HepG2 (cell line): ENCODE measurements around the gene DIAPH1. TPM values are rescaled to one million over a fixed set of nuclear protein-coding genes. Genes with fewer than 3 reads are reported as not detected.

Source experiments
- ATAC-seq: fragments of 200-7000 bp; cut with Tn5 transposase; 3 replicates; pipeline ENCODE4 v1.9.1; 2020; ENCODE audit warnings: mild to moderate bottlenecking, moderate library complexity
- BruUV-seq: library from RNA; stranded (reverse); fragments of 400-500 nt; replicated peaks from 2 replicates; lab custom pipeline; 2021; lab: Mats Ljungman, UMichigan
- CTCF ChIA-PET: fragments of 300-600 bp; formaldehyde crosslinking; extraction: SDS; loops from one replicate; lab custom pipeline; 2021; ENCODE audit warnings: low total read pairs, inconsistent platforms, low intra/inter-chr PET ratio; lab: Yijun Ruan, JAX
- POLR2A ChIA-PET: fragments of 350-600 bp; sonication (Branson Sonifier 250); formaldehyde crosslinking; loops from one replicate; lab custom pipeline; 2020; ENCODE audit warnings: antibody characterized with exemption, inconsistent platforms; lab: Yijun Ruan, JAX
- DNase-seq: peaks from one replicate; pipeline ENCODE4 v3.0.0-alpha.2; 2015; ENCODE audit warnings: low spot score
- FAIRE-seq: peaks from 3 replicates; lab custom pipeline; 2011; peaks lifted over from hg19 to GRCh38; lab: Jason Lieb, UNC
- H2AFZ ChIP-seq: one replicate; pipeline ENCODE4 v1.6.1; 2011; ENCODE audit warnings: low read length, inconsistent platforms
- H3K27ac ChIP-seq: fragments of 300-600 bp; 3 replicates; pipeline ENCODE4 v1.8.0; 2011; ENCODE audit warnings: mixed run types, mild to moderate bottlenecking, mixed read lengths, low read length, inconsistent platforms; ENCODE audit not compliant: insufficient read depth; ENCODE audit errors: extremely low read length
- H3K27me3 ChIP-seq, 2 experiments: fragments of 200-600 bp in 1 of 2; 2 replicates in 1 of 2; 3 replicates in 1 of 2; pipeline versions ENCODE4 v1.6.0 to v1.8.0; 2011; ENCODE audit warnings: low read length in 2 of 2, mild to moderate bottlenecking in 2 of 2, moderate library complexity in 2 of 2, inconsistent platforms in 1 of 2; ENCODE audit not compliant: insufficient read depth in 2 of 2, control insufficient read depth in 1 of 2
- H3K36me3 ChIP-seq, 2 experiments: fragments of 200-600 bp in 1 of 2; replicated peaks in 1 of 2; 2 replicates in 1 of 2; 3 replicates in 1 of 2; pipeline versions ENCODE4 v1.5.1 to v1.8.0; 2011; ENCODE audit warnings: low read length in 2 of 2, inconsistent platforms in 1 of 2; ENCODE audit not compliant: insufficient read depth in 2 of 2, control insufficient read depth in 1 of 2
- H3K4me1 ChIP-seq: 2 replicates; pipeline ENCODE4 v1.5.1; 2012; ENCODE audit warnings: low read length, inconsistent platforms; ENCODE audit not compliant: insufficient read depth
- H3K4me2 ChIP-seq: 2 replicates; pipeline ENCODE4 v1.6.0; 2011; ENCODE audit warnings: low read depth, low read length, inconsistent platforms
- H3K4me3 ChIP-seq, 3 experiments: fragments of 200-600 bp in 1 of 3; sonication (generic), shearing (Covaris generic) in 1 of 3; replicated peaks in 1 of 3; 2 replicates each; pipeline ENCODE4 v1.5.1; 2011 to 2016; ENCODE audit warnings: low read length in 3 of 3, inconsistent platforms in 2 of 3, low read depth in 2 of 3, mild to moderate bottlenecking in 2 of 3, control low read depth in 1 of 3, mixed read lengths in 1 of 3; ENCODE audit not compliant: insufficient read depth in 1 of 3
- H3K79me2 ChIP-seq: one replicate; pipeline ENCODE4 v1.6.1; 2011; ENCODE audit warnings: low read length, inconsistent platforms; ENCODE audit not compliant: insufficient read depth
- H3K9ac ChIP-seq: 2 replicates; pipeline ENCODE4 v1.6.0; 2011; ENCODE audit warnings: mild to moderate bottlenecking, low read depth, low read length, inconsistent platforms; ENCODE audit not compliant: insufficient read depth
- H3K9me3 ChIP-seq: 2 replicates; pipeline ENCODE4 v1.5.1; 2012; ENCODE audit warnings: mild to moderate bottlenecking, low read length
- H4K20me1 ChIP-seq: 2 replicates; pipeline ENCODE4 v1.6.0; 2011; ENCODE audit warnings: inconsistent platforms, mild to moderate bottlenecking, low read length, moderate library complexity; ENCODE audit not compliant: insufficient read depth
- BCL6 ChIP-seq: IDR thresholded peaks from 2 replicates; pipeline ENCODE4 v1.6.1; 2016; ENCODE audit warnings: missing genetic modification reagents, missing compliant biosample characterization
- HDAC2 ChIP-seq: sonication (generic); formaldehyde crosslinking; IDR thresholded peaks from 2 replicates; pipeline ENCODE4 v1.4.0; 2020; ENCODE audit warnings: missing genetic modification reagents
- HHEX ChIP-seq: IDR thresholded peaks from 2 replicates; pipeline ENCODE4 v1.6.1; 2016; ENCODE audit warnings: control low read depth
- POLR2A ChIP-seq, 2 experiments: IDR thresholded peaks; 2 replicates each; pipeline ENCODE4 v1.6.1; 2011; ENCODE audit warnings: low read depth in 2 of 2, low read length in 2 of 2, mild to moderate bottlenecking in 1 of 2, moderate library complexity in 1 of 2; ENCODE audit not compliant: insufficient read depth in 1 of 2
- SMAD9 ChIP-seq: sonication (generic); formaldehyde crosslinking; IDR thresholded peaks from 2 replicates; pipeline ENCODE4 v1.5.1; 2020; ENCODE audit warnings: mild to moderate bottlenecking, missing genetic modification reagents
- TGIF2 ChIP-seq: IDR thresholded peaks from 2 replicates; pipeline ENCODE4 v1.6.1; 2016; ENCODE audit warnings: control low read depth, missing compliant biosample characterization
- TP53 ChIP-seq: sonication (generic); formaldehyde crosslinking; conservative IDR thresholded peaks from 2 replicates; pipeline ENCODE4 v1.4.0; 2020; ENCODE audit warnings: missing genetic modification reagents
- ZNF230 ChIP-seq: sonication (generic); formaldehyde crosslinking; IDR thresholded peaks from 2 replicates; pipeline ENCODE4 v1.4.0; 2020; ENCODE audit warnings: mild to moderate bottlenecking, missing genetic modification reagents
- ZNF263 ChIP-seq: sonication (generic); formaldehyde crosslinking; IDR thresholded peaks from 2 replicates; pipeline ENCODE4 v1.4.0; 2020; ENCODE audit warnings: missing genetic modification reagents
- WGBS: methylation state at CpG from one replicate; pipeline ENCODE4 v1.1.6; 2017; ENCODE audit warnings: low lambda C conversion rate; 5-methylcytosine and 5-hydroxymethylcytosine counted together
- in situ Hi-C: cut with HindIII; loops from 2 replicates; pipeline ENCODE4 v1.10.0; 2017; ENCODE audit warnings: low pct_unique_long_range_greater_than_20kb; ENCODE audit not compliant: extremely low pct_ligation_motif_present
- intact Hi-C: fragments of 100-400 bp; cut with micrococcal nuclease; formaldehyde crosslinking; loops from one replicate; pipeline ENCODE4 v1.10.0; 2022; ENCODE audit not compliant: unreplicated experiment
- polyA plus RNA-seq, 8 experiments: library from polyadenylated mRNA; depleted of rRNA in 3 of 8; stranded (reverse) in 7 of 8; unstranded in 1 of 8; fragments of >200 nt; fragmentation: Illumina TruSeq in 4 of 8; extraction: Trizol in 4 of 8; gene quantifications; 2 replicates each; pipeline versions ENCODE4 v1.2.1 to v1.2.3, GENCODE V29; 2011 to 2016; ENCODE audit warnings: low read depth in 4 of 8, missing spikeins in 1 of 8, mixed read lengths in 1 of 8; ENCODE audit not compliant: insufficient read depth in 1 of 8
- total RNA-seq, 5 experiments: library from RNA; depleted of rRNA; stranded (reverse); fragments of >200 nt; fragmentation: Illumina TruSeq; extraction: Trizol; gene quantifications; 2 replicates each; pipeline ENCODE4 v1.2.3, GENCODE V29; 2016; ENCODE audit warnings: low read depth in 1 of 5
- TF ChIP-seq, protein P1 (sequence below): sonication (generic); formaldehyde crosslinking; IDR thresholded peaks from 2 replicates; pipeline ENCODE4 v1.4.0; 2020; ENCODE audit warnings: missing genetic modification reagents, borderline replicate concordance
- TF ChIP-seq, protein P2 (sequence below): sonication (generic); formaldehyde crosslinking; IDR thresholded peaks from 2 replicates; pipeline ENCODE4 v1.4.0; 2020; ENCODE audit warnings: mild to moderate bottlenecking, low read depth, missing genetic modification reagents
- TF ChIP-seq, protein P3 (sequence below): IDR thresholded peaks from 2 replicates; pipeline ENCODE4 v1.6.1; 2012; ENCODE audit warnings: low read length, improper control_type of control experiment
- TF ChIP-seq, protein P4 (sequence below): sonication (generic); formaldehyde crosslinking; conservative IDR thresholded peaks from 2 replicates; pipeline ENCODE4 v1.5.0; 2020; ENCODE audit warnings: missing genetic modification reagents

DIAPH1 gene
- total and polyA plus RNA-seq, 2 of the 13 experiments (the other 11 are each of a cell fraction or from before 2014, with no cell fraction given): 25.1 to 33.9 TPM

DNA sequence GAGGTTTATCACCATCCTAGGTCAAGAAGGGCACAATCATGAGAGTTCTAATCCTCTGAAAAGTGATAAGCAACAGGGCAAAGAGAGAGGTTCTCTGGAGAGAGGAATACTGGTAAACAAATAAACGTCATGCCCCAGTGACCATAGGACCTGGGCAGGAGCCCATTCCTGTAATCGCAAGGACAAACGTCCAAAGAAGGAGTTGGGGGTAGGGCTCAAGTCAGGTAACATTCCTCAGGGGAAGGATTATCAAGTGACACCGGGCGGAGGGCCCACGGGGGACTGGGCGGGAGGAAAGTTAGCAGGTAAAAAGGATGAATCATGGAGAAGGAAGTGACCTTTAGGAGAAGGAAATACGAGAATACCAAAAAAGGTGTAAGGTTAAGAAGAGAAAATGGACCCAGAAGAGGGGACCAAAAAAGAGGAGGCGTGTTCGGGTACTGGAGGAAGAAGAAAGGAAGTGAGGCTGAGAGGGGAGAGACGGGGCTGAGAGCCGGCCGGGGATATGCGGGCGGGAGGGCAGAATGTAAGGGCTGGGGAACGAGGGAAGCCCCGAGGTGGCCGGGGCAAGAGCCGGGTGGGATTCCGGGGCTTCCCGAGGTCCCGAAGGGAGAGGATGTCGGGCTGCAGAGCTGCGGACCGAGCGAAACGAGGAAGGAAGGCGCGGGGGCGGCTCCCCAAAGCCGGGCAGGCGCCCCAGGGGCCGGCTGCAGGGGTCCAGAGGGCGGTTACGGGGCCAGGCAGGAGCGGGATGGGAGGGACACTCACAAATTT, 583 bp downstream of the DIAPH1 start:
- Histone ChIP-seq H3K79me2 (peaks cover 44% of the 10 kb centered on the region), H3K4me3 (peak overlapping the region; percentile 84 to 95 (median 88)), H3K4me1 (peaks cover 53% of the 10 kb centered on the region), H3K4me2 (peak overlapping the region; percentile 74), H4K20me1 (no peaks in the 10 kb centered on the region), H3K9me3 (no peaks in the 10 kb centered on the region), H2AFZ (no peak overlapping the region), H3K9ac (peak overlapping the region; percentile 83), H3K27ac (peak overlapping the region; percentile 87), H3K27me3 (no peaks in the 10 kb centered on the region), H3K36me3 (peaks cover 6 to 15% of the 10 kb centered on the region in 2 experiments)
- ChIA-PET POLR2A (interaction anchor here (0.9 to 3.5 kb wide), 13 partner anchors 9 to 298 kb away, joined by 3 to 53 read pairs (median 6); partner anchors contain the start of genes FCHSD1, HDAC3, RELL2 and TAF7), CTCF (interaction anchor here (0.7 to 3.0 kb wide), 4 partner anchors 19 to 54 kb away, joined by 5 to 67 read pairs (median 6); partner anchors contain the start of genes HDAC3 and RELL2)
- DNase-seq (peak; percentile 63), FAIRE-seq (peak; percentile 75), ATAC-seq (peak; percentile 62)
- under 1% methylated on average over 31 of the region's 36 CpGs for WGBS
- intact Hi-C loops (no loop called here), in situ Hi-C loops (no loop called here)
- BruUV-seq: no TSS peak
- 0 out of 2 replicates have a peak, but pooled peaks have one; percentile 18 for TF ChIP-seq BCL6 (CRISPR knock-in tag)
- TF ChIP-seq ZNF263: no peak
- no peak for TF ChIP-seq ZNF230 (CRISPR knock-in tag)
- TF ChIP-seq, protein P1, sequence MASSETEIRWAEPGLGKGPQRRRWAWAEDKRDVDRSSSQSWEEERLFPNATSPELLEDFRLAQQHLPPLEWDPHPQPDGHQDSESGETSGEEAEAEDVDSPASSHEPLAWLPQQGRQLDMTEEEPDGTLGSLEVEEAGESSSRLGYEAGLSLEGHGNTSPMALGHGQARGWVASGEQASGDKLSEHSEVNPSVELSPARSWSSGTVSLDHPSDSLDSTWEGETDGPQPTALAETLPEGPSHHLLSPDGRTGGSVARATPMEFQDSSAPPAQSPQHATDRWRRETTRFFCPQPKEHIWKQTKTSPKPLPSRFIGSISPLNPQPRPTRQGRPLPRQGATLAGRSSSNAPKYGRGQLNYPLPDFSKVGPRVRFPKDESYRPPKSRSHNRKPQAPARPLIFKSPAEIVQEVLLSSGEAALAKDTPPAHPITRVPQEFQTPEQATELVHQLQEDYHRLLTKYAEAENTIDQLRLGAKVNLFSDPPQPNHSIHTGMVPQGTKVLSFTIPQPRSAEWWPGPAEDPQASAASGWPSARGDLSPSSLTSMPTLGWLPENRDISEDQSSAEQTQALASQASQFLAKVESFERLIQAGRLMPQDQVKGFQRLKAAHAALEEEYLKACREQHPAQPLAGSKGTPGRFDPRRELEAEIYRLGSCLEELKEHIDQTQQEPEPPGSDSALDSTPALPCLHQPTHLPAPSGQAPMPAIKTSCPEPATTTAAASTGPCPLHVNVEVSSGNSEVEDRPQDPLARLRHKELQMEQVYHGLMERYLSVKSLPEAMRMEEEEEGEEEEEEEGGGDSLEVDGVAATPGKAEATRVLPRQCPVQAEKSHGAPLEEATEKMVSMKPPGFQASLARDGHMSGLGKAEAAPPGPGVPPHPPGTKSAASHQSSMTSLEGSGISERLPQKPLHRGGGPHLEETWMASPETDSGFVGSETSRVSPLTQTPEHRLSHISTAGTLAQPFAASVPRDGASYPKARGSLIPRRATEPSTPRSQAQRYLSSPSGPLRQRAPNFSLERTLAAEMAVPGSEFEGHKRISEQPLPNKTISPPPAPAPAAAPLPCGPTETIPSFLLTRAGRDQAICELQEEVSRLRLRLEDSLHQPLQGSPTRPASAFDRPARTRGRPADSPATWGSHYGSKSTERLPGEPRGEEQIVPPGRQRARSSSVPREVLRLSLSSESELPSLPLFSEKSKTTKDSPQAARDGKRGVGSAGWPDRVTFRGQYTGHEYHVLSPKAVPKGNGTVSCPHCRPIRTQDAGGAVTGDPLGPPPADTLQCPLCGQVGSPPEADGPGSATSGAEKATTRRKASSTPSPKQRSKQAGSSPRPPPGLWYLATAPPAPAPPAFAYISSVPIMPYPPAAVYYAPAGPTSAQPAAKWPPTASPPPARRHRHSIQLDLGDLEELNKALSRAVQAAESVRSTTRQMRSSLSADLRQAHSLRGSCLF (CRISPR knock-in tag): no peak
- TF ChIP-seq, protein P2, sequence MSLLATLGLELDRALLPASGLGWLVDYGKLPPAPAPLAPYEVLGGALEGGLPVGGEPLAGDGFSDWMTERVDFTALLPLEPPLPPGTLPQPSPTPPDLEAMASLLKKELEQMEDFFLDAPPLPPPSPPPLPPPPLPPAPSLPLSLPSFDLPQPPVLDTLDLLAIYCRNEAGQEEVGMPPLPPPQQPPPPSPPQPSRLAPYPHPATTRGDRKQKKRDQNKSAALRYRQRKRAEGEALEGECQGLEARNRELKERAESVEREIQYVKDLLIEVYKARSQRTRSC (CRISPR knock-in tag): no peak
- no peak for TF ChIP-seq HHEX
- TF ChIP-seq, protein P3, sequence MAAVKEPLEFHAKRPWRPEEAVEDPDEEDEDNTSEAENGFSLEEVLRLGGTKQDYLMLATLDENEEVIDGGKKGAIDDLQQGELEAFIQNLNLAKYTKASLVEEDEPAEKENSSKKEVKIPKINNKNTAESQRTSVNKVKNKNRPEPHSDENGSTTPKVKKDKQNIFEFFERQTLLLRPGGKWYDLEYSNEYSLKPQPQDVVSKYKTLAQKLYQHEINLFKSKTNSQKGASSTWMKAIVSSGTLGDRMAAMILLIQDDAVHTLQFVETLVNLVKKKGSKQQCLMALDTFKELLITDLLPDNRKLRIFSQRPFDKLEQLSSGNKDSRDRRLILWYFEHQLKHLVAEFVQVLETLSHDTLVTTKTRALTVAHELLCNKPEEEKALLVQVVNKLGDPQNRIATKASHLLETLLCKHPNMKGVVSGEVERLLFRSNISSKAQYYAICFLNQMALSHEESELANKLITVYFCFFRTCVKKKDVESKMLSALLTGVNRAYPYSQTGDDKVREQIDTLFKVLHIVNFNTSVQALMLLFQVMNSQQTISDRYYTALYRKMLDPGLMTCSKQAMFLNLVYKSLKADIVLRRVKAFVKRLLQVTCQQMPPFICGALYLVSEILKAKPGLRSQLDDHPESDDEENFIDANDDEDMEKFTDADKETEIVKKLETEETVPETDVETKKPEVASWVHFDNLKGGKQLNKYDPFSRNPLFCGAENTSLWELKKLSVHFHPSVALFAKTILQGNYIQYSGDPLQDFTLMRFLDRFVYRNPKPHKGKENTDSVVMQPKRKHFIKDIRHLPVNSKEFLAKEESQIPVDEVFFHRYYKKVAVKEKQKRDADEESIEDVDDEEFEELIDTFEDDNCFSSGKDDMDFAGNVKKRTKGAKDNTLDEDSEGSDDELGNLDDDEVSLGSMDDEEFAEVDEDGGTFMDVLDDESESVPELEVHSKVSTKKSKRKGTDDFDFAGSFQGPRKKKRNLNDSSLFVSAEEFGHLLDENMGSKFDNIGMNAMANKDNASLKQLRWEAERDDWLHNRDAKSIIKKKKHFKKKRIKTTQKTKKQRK: no peak
- TF ChIP-seq, protein P4, sequence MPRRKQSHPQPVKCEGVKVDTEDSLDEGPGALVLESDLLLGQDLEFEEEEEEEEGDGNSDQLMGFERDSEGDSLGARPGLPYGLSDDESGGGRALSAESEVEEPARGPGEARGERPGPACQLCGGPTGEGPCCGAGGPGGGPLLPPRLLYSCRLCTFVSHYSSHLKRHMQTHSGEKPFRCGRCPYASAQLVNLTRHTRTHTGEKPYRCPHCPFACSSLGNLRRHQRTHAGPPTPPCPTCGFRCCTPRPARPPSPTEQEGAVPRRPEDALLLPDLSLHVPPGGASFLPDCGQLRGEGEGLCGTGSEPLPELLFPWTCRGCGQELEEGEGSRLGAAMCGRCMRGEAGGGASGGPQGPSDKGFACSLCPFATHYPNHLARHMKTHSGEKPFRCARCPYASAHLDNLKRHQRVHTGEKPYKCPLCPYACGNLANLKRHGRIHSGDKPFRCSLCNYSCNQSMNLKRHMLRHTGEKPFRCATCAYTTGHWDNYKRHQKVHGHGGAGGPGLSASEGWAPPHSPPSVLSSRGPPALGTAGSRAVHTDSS (CRISPR knock-in tag): no peak
- no peak for TF ChIP-seq TP53
- TF ChIP-seq HDAC2 (CRISPR knock-in tag): 0 out of 2 replicates have a peak, but pooled peaks have one; percentile 39
- TF ChIP-seq POLR2A (IDR thresholded peaks at IDR 0.05; ENCODE audit: insufficient read depth in 1 of 2, low read depth in 2 of 2, low read length in 2 of 2): 0 out of 4 replicates have a peak, but pooled peaks of 1 of the 2 experiments have one; percentile 33
- TF ChIP-seq SMAD9 (CRISPR knock-in tag): no peak
- TF ChIP-seq TGIF2: peak; percentile 32; the same call in 1 of the 2 replicates
